Measurements from ENCODE around the gene KLC1.

- TF ChIP-seq POLR2A (IDR thresholded peaks at IDR 0.05; ENCODE audit: low read depth, low read length) (no peak; the same call in 1 of the 2 replicates), SPI1 (IDR thresholded peaks at IDR 0.05; ENCODE audit: low read depth, low read length) (no peak), POLR2AphosphoS5 (IDR thresholded peaks at IDR 0.05; ENCODE audit: low read depth, low read length) (no peak), TAF1 (IDR thresholded peaks at IDR 0.05; ENCODE audit: low read depth, low read length) (no peak), POU2F2 (IDR thresholded peaks at IDR 0.05; ENCODE audit: low read depth, low read length) (no peak)
Measured at GRCh38 chr14:103702497-103703432, 73.8 kb downstream of the KLC1 start.

Measured in GM12891 (cell line).